Choroid plexus epithelial cell (primary cell): Measurements from ENCODE around the gene ATG4C.
"Not testable (repeated sequence)": the region's sequence is repeated elsewhere in the genome, so short reads cannot be mapped to it uniquely, and the experiment has no call there.

Source experiments
- DNase-seq: peaks from one replicate; pipeline ENCODE4 v3.0.0-alpha.2; 2010; ENCODE audit warnings: low read depth
- H3K4me3 ChIP-seq: 2 replicates; pipeline ENCODE4 v1.5.1; 2011; ENCODE audit warnings: low read depth, mild to moderate bottlenecking, control low read depth, low read length, moderate library complexity
- TF ChIP-seq, protein P1 (sequence below): conservative IDR thresholded peaks from 2 replicates; pipeline ENCODE4 v1.5.1; 2011; ENCODE audit warnings: low read depth, mild to moderate bottlenecking, control low read depth, inconsistent platforms, low read length, moderate library complexity

The ATG4C gene

DNA sequence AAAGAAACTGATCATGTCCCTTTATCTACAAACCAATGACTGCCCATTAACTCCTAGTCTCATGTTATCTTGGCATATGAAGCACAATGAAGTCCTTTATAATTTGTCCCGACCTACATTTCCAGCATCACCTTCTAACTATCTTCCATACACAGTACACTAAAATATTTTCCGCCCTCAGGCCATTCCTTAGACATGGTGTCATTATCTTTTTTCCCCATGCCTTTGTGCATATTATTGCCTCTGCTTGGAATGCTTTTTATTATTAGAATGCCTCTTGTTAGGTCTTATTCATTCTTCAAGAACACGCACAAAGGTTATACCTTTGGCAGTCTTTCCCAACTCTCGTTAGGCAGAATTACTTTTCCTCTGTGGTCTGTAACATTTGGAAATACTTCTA, 39.6 kb downstream of the ATG4C start:
- TF ChIP-seq, protein P1, sequence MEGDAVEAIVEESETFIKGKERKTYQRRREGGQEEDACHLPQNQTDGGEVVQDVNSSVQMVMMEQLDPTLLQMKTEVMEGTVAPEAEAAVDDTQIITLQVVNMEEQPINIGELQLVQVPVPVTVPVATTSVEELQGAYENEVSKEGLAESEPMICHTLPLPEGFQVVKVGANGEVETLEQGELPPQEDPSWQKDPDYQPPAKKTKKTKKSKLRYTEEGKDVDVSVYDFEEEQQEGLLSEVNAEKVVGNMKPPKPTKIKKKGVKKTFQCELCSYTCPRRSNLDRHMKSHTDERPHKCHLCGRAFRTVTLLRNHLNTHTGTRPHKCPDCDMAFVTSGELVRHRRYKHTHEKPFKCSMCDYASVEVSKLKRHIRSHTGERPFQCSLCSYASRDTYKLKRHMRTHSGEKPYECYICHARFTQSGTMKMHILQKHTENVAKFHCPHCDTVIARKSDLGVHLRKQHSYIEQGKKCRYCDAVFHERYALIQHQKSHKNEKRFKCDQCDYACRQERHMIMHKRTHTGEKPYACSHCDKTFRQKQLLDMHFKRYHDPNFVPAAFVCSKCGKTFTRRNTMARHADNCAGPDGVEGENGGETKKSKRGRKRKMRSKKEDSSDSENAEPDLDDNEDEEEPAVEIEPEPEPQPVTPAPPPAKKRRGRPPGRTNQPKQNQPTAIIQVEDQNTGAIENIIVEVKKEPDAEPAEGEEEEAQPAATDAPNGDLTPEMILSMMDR = no peak
- DNase-seq = peak; percentile 7
- no peak overlapping the region for H3K4me3 ChIP-seq

GRCh38 chr1:62826901-62827300, 43.0 kb downstream of the ATG4C start:
- no peak for DNase-seq
- TF ChIP-seq, protein P1 = no peak
- H3K4me3 ChIP-seq = no peak overlapping the region

DNA sequence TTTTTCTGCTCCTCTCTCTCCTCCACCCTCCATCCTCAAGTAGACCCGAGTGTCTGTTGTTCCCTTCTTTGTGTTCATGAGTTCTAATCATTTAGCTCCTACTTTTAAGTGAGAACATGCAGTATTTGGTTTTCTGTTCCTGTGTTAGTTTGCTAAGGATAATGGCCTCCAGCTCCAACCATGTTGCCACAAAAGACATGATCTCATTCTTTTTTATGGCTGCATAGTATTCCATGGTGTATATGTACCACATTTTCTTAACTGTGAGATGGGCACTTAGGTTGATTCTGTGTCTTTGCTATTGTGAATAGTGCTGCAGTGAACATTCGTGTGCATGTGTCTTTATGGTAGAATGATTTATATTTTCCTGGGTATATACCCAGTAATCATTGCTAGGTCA, 43.9 kb downstream of the ATG4C start:
- DNase-seq, H3K4me3 ChIP-seq: not testable (repeated sequence)

DNA sequence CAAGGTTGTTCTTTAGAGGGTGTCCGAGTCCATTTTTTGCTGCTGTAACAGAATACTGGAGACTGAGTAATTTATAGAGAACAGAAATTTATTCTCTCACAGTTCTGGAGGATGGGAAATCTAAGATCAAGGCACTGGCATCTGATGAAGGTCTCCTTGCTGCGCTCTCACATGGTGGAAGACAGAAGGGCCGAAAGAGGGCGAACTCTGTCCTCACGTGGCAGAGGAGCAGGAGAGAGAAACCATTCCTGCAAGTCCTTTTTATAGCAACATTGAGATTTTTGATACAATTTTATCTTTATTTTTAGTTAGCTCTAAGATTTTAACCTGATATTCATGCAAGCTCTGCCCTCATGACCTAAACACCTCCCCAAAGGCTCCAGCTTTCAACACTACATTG, 48.3 kb downstream of the ATG4C start:
- DNase-seq = no peak
- TF ChIP-seq, protein P1 = no peak
- no peak overlapping the region for H3K4me3 ChIP-seq

DNA sequence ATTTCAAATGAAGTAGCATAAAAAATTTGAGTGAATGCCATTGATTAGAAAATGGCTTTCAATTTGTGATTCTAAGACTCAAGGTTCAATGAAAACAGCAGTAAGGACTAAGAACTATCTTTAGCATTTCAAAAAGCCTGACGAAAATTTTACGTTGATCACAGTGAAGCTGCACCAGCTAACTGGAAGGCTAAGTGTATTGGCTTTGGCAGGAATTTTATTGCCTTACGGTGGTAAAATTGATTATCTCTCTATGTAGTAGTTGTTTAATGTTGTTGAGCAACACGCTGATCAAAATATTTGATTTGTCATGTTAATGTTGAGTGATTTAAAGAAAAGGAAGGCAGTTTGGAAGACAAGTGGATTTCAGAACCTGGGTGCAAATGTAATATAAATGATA, 49.6 kb downstream of the ATG4C start:
- no peak overlapping the region for H3K4me3 ChIP-seq
- no peak for DNase-seq
- TF ChIP-seq, protein P1 = no peak

- TF ChIP-seq, protein P1 = no peak
- no peak for DNase-seq
- no peak overlapping the region for H3K4me3 ChIP-seq
Measured at GRCh38 chr1:62834400-62834961, 50.5 kb downstream of the ATG4C start.

DNA sequence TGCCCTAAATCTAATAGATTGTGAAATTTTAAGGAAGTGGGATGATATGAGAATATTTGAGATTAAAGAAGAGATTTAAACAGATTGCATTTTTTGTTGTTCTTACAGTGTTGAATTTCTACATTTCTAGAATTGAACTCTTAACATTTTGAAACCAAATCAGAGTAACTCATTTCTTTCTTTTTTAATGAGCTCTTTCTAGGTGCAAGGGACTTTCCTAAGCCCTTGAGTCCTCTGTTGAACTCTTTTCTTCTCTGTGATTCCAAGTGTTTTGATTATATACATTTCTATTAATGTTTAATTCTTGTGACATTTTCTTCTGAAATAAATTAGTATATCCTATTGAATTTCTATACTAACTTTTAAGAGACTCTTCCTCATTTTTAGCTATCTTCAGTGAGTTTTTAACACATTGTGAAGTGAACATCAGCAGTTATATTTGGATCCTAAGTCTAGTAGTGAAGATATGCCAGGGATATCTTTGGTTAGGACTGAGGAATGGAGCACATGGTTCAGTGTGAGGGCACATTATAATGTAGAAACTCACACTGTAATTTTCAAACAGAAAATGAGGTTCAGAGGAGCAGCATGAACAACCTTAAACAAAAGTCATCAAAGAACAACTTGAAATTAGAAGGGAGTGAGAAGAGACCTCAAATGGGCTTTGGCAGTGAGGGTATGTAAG, 53.1 kb downstream of the ATG4C start:
- DNase-seq = no peak
- no peak overlapping the region for H3K4me3 ChIP-seq
- TF ChIP-seq, protein P1 = no peak
